ENCODE data around the gene RNF212B. TPM values are rescaled to one million over a fixed set of nuclear protein-coding genes. Genes with fewer than 3 reads are reported as not detected.
A peak's percentile ranks its signal among the peaks of the same experiment; 100 is the strongest.

The RNF212B gene
- total and polyA plus RNA-seq, 2 of the 13 experiments (the other 11 are each of a cell fraction or from before 2014, with no cell fraction given) = 0.05 TPM; not detected in 1

DNA sequence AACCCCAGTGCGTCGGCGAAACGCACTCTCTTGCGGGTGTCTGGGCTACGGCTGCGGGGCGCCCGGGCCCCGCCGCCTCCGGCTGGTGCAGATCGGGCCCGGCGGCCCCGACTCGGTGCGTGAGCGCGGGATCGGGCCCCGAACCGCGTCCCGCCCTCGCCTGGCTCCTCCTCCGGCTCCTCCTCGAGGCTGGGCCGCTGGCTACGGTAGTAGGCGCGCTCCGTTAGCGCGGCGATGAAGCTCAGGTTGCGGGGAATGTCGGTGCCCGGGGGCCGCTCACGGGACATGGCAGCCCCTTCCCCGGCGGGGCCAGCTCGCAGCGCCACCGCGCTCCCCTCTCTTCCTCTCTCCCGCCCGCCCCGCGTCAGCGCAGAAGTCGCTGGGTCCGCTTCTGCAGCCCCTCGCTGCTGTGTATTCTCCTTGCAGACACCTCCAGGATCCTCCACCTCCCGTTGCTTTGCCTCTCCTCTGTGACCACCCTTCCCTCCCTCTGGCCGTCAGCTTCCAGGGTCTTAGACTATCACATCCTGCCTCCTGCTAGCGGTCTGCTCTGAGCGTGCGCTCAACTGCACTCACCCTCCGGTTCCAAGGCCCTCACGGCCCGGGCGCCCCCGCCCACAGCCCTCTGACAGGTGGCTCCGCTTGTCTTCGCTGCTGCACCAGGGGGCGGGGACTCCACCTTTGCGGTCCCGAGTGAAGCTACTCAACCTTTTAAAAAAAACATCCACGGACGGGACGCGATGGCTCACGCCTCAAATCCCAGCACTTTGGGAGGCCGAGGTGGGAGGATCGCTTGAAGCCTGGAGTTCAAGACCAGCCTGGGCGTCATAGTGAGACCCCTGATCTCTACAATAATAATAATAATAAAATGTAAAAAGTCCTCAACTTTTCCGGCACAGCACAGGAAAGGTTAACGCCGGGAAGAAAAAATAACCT, 64.8 kb downstream of the RNF212B start, which contains the start of gene PPP1R3E (continued):
- no peak for TF ChIP-seq NR3C1 (CRISPR knock-in tag; IDR thresholded peaks at IDR 0.05)
- 0 out of 2 replicates have a peak, but pooled peaks have one; percentile 41 for TF ChIP-seq KDM1A (CRISPR knock-in tag; IDR thresholded peaks at IDR 0.05)
- TF ChIP-seq ZNF784 (CRISPR knock-in tag; IDR thresholded peaks at IDR 0.05; ENCODE audit: borderline replicate concordance) = no peak
- TF ChIP-seq JUN (CRISPR knock-in tag; IDR thresholded peaks at IDR 0.05) = 0 out of 2 replicates have a peak, but pooled peaks have one; percentile 41
- peak; percentile 61; the same call in 1 of the 2 replicates for TF ChIP-seq KDM2A (CRISPR knock-in tag; IDR thresholded peaks at IDR 0.05; ENCODE audit: borderline replicate concordance, low read depth)
- TF ChIP-seq, protein P1, sequence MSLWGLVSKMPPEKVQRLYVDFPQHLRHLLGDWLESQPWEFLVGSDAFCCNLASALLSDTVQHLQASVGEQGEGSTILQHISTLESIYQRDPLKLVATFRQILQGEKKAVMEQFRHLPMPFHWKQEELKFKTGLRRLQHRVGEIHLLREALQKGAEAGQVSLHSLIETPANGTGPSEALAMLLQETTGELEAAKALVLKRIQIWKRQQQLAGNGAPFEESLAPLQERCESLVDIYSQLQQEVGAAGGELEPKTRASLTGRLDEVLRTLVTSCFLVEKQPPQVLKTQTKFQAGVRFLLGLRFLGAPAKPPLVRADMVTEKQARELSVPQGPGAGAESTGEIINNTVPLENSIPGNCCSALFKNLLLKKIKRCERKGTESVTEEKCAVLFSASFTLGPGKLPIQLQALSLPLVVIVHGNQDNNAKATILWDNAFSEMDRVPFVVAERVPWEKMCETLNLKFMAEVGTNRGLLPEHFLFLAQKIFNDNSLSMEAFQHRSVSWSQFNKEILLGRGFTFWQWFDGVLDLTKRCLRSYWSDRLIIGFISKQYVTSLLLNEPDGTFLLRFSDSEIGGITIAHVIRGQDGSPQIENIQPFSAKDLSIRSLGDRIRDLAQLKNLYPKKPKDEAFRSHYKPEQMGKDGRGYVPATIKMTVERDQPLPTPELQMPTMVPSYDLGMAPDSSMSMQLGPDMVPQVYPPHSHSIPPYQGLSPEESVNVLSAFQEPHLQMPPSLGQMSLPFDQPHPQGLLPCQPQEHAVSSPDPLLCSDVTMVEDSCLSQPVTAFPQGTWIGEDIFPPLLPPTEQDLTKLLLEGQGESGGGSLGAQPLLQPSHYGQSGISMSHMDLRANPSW (CRISPR knock-in tag; IDR thresholded peaks at IDR 0.05; ENCODE audit: borderline replicate concordance) = peak; percentile 67; the same call in 1 of the 2 replicates
- TF ChIP-seq HOXD1 (CRISPR knock-in tag; IDR thresholded peaks at IDR 0.05) = peak; percentile 26
- TF ChIP-seq NFKB2 (CRISPR knock-in tag; IDR thresholded peaks at IDR 0.05; ENCODE audit: borderline replicate concordance) = peak; percentile 90
- TF ChIP-seq ZNF337 (CRISPR knock-in tag; IDR thresholded peaks at IDR 0.05; ENCODE audit: borderline replicate concordance, low read depth) = no peak
- peak in 1 of 2 experiments; percentile 86; a peak in 2 of 4 replicates for TF ChIP-seq POLR2A (IDR thresholded peaks at IDR 0.05; ENCODE audit: insufficient read depth in 1 of 2, low read depth in 2 of 2, low read length in 2 of 2)
- TF ChIP-seq AGO1 (IDR thresholded peaks at IDR 0.05; ENCODE audit: low read depth, low read length, poor library complexity, severe bottlenecking) = no peak
- TF ChIP-seq ZNF703 (CRISPR knock-in tag; IDR thresholded peaks at IDR 0.05; ENCODE audit: borderline replicate concordance) = no peak
- peak; percentile 31 for TF ChIP-seq CTCF (CRISPR knock-in tag; IDR thresholded peaks at IDR 0.05)
- TF ChIP-seq THRA (CRISPR knock-in tag; IDR thresholded peaks at IDR 0.05; ENCODE audit: borderline replicate concordance) = peak; percentile 5
- peak; percentile 72 for TF ChIP-seq MEF2D (CRISPR knock-in tag; IDR thresholded peaks at IDR 0.05)
- TF ChIP-seq GPBP1L1 (CRISPR knock-in tag; IDR thresholded peaks at IDR 0.05) = no peak
- TF ChIP-seq ZNF513 (CRISPR knock-in tag; conservative IDR thresholded peaks at IDR 0.05) = no peak
- TF ChIP-seq ZNF724P (CRISPR knock-in tag; IDR thresholded peaks at IDR 0.05; ENCODE audit: borderline replicate concordance) = peak; percentile 95

All from HepG2 (cell line).